ENCODE results near the gene CMTM8. TPM values are rescaled to one million over a fixed set of nuclear protein-coding genes. Genes with fewer than 3 reads are reported as not detected.

Gene CMTM8
- total and polyA plus RNA-seq, 11 donors = 1.7 to 12.1 (median 3.6) TPM

GRCh38 chr3:32237670-32238452, 619 bp upstream of the CMTM8 start:
- H3K36me3 ChIP-seq = no peaks in the 10 kb centered on the region
- H3K27me3 ChIP-seq = peaks cover 0 to 14% (median 0%) of the 10 kb centered on the region in 9 donors
- no peak for TF ChIP-seq CTCF (IDR thresholded peaks at IDR 0.05)
- TF ChIP-seq POLR2A (IDR thresholded peaks at IDR 0.05) = no peak
- peaks cover 0 to 14% (median 4%) of the 10 kb centered on the region in 12 donors for H3K9me3 ChIP-seq
- DNase-seq (peak; percentile 63 to 78 (median 69)), ATAC-seq (peak; percentile 64 to 88 (median 78))
- intact Hi-C loops (cut with DNase I) = loop anchor here in 6 of 10 donors (2.0 to 5.0 kb wide), 7 partner anchors 36 to 61 kb away; no protein-coding TSS in a partner anchor
- H3K4me3 ChIP-seq = peak overlapping the region; percentile 50 to 95 (median 72)
- peaks cover 0 to 24% (median 8%) of the 10 kb centered on the region in 12 donors for H3K4me1 ChIP-seq
- WGBS, 4 donors = 5 to 13% (median 8%) methylated on average over 33 to 49 of the region's 49 CpGs
- peak overlapping the region; percentile 43 to 92 (median 83) for H3K27ac ChIP-seq

- peaks cover 0 to 14% (median 0%) of the 10 kb centered on the region in 9 donors for H3K27me3 ChIP-seq
- WGBS, 4 donors = 38 to 48% (median 43%) methylated on average over 12 of the region's 12 CpGs
- no peak for DNase-seq
- no peak for TF ChIP-seq POLR2A (IDR thresholded peaks at IDR 0.05)
- no peak for TF ChIP-seq CTCF (IDR thresholded peaks at IDR 0.05)
- peaks cover 0 to 14% (median 4%) of the 10 kb centered on the region in 12 donors for H3K9me3 ChIP-seq
- no peaks in the 10 kb centered on the region for H3K36me3 ChIP-seq
- H3K27ac ChIP-seq = peak overlapping the region; percentile 45 to 92 (median 83)
- intact Hi-C loops (cut with DNase I) = loop anchor here in 7 of 10 donors (2.0 to 5.0 kb wide), 9 partner anchors 37 to 62 kb away; no protein-coding TSS in a partner anchor
- peak overlapping the region; percentile 50 to 95 (median 72) for H3K4me3 ChIP-seq
- H3K4me1 ChIP-seq = peaks cover 0 to 24% (median 8%) of the 10 kb centered on the region in 12 donors
- peak in 3 of 4 donors; percentile 24 to 40 (median 31) for ATAC-seq
Measured at GRCh38 chr3:32239307-32240158, 1.1 kb downstream of the CMTM8 start.

DNA sequence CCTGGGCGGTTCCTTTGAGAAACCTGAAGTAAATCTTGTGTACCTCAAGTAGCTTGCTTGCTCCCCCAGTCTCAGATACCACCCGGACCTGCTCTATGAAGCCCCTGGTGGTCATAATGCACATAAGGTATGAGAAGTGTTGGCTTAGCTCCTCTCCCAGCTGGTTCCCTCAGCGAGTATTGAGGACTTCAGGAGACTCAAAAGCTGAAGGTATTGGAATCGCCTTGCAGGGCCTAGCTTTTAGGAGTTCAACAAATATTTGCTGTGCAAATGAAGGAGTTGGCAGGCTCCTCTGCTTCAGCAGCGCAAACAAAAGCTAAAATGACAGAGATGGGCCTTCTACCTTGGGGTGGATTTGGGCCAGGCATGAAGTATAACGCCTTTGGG, 1.7 kb downstream of the CMTM8 start:
- no peak for TF ChIP-seq POLR2A (IDR thresholded peaks at IDR 0.05)
- TF ChIP-seq CTCF (IDR thresholded peaks at IDR 0.05) = peak in 10 of 12 donors; percentile 13 to 51 (median 37)
- DNase-seq = no peak
- intact Hi-C loops (cut with DNase I) = loop anchor here in 4 of 10 donors (5.0 kb wide), 4 partner anchors 42 to 63 kb away; no protein-coding TSS in a partner anchor
- peaks cover 0 to 14% (median 0%) of the 10 kb centered on the region in 9 donors for H3K27me3 ChIP-seq
- H3K4me1 ChIP-seq = peaks cover 0 to 24% (median 8%) of the 10 kb centered on the region in 12 donors
- WGBS, 4 donors = 69 to 85% (median 76%) methylated on average over 6 of the region's 6 CpGs
- peak overlapping the region in 9 of 12 donors; percentile 64 to 95 (median 72) for H3K4me3 ChIP-seq
- peaks cover 0 to 14% (median 4%) of the 10 kb centered on the region in 12 donors for H3K9me3 ChIP-seq
- ATAC-seq = peak in 1 of 4 donors; percentile 38
- peak overlapping the region in 2 of 12 donors; percentile 84 to 91 for H3K27ac ChIP-seq
- H3K36me3 ChIP-seq = no peaks in the 10 kb centered on the region
